ENCODE results near the gene TMCO4.
A peak's percentile ranks its signal among the peaks of the same experiment; 100 is the strongest.

TMCO4 gene

DNA sequence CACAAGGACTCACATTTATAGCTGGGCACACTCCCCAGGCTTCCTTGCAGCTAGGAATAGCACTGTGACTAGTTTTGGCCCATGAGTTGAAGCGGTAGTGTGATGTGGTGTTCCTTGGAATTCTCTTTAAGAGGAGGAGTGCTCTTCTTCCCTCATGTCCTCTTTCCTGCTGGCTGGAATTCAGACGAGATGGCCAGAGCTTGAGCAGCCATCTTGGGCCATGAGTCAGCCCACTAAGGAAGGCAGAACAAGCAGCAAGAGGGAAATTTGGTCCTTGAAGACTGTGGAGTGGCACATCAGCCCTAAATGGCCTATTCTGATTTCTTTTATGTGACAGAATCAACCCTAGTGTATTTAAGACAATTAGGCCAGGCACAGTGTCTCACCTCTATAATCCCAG lies 115.0 kb downstream of the TMCO4 start:
- DNase-seq (ENCODE audit: low read depth) = no peak

DNA sequence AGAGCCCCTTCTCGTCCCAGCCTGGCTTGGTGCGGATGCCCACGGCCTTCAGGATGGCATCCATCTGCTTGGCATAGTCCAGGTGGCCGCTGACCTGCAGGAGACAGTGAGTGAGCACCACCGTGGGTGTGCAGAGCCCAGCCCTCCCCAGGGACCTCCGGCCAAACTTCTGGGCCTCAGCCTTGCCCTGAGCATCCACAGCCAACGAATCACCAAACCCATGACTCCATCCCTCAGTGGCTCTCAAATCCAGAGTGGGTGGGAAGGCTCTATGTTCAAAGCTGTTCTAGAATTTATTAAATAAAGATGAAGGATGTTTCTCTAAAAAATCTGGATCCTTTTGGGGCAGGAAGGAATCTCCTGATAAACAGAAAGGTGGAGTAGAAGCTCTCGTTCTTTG lies 116.4 kb downstream of the TMCO4 start:
- no peak for DNase-seq (ENCODE audit: low read depth)

DNA sequence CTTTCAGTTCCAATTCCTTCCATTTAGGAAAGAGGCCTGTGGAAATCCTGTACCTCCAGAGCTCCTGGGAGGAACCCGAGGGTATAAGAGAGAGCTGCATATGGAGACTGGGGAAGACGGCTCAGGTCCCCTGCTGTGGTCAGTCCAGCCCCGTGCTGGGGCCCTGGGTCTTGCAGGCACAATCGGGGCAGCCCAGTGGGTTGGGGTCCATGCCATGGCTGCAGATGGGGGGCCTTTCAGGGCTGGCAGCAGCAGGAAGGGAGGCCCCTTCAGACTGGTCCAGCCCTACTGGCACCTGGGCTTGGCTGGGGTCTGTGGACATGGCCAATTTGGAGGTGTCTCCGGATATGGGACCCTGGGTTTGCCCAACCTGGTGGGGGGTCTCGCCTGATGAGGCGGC lies 116.8 kb downstream of the TMCO4 start:
- no peak for DNase-seq (ENCODE audit: low read depth)

DNA sequence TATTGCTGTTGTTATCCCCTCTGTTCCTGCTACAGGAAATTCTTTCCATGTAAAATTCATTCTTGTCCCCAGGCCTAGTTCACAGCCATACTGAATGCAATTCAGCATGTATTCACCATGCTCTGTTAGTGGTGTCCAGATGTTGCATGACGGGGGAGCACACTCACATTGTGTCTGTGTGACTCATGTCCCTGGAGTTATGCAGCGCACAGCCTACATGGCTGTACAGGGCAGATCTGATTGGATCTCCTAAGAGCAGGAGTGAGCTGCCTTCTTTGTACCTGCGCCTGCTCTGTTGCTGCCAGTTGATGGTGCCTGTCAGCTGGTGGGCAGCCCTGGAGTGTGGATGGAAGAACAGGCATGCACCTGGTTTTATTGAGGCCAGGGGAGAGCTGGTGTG lies 117.5 kb downstream of the TMCO4 start:
- DNase-seq (ENCODE audit: low read depth) = no peak

DNA sequence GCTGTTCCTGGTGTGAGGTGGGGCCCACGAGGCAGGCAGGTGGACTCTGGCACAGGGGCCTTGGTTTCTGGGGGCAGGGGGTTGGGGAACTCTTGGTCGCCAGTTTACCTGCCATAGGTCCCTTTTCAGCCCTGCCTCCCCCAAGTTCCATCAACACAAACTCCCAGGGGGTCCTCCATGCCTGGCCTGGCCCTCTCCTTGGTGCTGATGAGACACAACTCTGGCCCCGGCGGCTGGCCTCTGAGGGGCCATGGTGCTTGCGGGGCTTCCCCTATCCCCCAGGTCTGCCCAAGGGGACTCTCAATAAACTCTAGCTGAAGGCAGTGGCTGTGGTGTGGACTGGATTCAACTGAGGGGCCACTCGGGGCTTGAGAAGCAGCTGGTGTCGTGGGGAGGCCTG lies 119.1 kb downstream of the TMCO4 start:
- no peak for DNase-seq (ENCODE audit: low read depth)

DNA sequence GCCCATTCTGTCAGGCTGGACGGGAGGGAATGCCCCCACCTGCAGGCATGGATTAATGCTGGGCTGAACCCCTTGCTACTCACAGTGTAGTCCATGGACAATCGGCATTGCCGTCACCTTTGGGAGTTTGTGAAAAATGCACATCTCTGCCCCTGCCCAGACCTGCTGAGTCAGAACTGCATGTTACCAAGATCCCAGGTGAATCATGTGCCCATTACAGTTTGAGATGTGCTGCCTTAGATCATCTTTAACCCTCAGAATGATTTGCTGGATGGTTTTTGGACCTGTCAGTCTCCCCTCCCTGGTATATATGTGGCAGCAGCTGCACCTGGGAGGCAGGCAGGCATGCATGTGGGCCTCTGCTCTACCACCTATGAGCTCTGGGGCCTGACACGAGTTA lies 120.0 kb downstream of the TMCO4 start:
- DNase-seq (ENCODE audit: low read depth) = no peak

DNA sequence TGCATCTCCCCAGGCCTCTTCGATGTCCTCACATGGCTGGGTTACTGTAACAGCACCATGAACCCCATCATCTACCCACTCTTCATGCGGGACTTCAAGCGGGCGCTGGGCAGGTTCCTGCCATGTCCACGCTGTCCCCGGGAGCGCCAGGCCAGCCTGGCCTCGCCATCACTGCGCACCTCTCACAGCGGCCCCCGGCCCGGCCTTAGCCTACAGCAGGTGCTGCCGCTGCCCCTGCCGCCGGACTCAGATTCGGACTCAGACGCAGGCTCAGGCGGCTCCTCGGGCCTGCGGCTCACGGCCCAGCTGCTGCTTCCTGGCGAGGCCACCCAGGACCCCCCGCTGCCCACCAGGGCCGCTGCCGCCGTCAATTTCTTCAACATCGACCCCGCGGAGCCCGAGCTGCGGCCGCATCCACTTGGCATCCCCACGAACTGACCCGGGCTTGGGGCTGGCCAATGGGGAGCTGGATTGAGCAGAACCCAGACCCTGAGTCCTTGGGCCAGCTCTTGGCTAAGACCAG lies 120.7 kb downstream of the TMCO4 start:
- DNase-seq (ENCODE audit: low read depth) = no peak

DNA sequence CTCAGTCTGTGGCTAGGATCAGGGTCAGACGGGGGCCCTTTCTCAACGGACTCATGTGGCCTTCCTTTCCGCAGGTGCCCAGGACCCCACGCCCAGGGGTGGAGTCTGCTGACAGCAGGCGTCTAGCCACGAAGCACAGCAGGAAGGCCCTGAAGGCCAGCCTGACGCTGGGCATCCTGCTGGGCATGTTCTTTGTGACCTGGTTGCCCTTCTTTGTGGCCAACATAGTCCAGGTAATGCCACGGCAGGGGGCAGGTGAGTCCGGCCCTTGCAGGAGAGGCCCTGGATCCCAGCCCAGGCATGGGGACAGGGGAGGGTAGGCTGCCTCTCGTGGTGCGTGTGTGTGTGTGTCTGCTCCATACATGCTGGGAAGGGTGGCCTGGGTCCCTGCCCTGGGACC lies 121.2 kb downstream of the TMCO4 start:
- DNase-seq (ENCODE audit: low read depth) = no peak

DNA sequence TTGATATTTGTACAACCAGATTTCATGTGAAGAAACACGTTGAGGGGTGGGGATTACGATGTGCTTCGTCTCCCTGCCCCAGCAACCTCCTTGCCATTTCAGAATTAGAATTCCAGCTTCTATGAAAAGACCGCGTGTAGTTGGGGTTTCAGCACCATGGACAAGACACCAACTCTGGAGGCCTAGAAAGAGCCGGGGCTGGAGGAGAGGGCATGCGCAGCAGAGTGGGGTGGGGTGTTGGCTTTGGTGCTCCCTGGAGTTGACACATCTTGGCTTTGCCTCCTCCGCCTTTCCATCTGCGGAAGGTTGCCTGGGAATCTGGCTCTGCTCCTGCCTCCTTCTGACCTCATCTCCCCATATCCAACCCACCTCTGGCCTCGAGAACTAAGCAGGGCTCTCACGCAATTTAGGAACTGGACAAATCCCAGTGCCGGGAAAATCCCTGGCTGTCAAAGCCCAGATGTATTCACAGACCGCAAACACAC lies 123.2 kb downstream of the TMCO4 start:
- DNase-seq (ENCODE audit: low read depth) = no peak

DNA sequence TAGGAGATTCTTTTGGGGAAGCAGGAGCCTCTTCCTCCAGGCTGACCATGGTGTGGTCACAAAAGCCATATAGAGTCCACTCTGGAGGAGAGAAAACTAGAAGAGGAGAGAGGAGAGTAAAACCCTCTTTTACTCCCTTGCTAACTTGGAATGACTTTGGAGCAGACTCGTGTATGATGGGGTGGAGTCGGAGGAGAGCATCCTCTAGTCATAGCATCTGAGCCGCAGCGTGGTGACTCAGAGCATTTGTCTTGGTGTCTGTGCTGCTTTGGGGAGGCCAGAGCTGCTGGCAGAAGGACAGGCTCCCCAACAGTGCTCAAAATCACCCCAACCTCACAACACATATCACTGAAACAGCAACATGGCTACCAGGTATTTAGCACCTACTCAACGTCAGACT lies 123.9 kb downstream of the TMCO4 start:
- no peak for DNase-seq (ENCODE audit: low read depth)

DNA sequence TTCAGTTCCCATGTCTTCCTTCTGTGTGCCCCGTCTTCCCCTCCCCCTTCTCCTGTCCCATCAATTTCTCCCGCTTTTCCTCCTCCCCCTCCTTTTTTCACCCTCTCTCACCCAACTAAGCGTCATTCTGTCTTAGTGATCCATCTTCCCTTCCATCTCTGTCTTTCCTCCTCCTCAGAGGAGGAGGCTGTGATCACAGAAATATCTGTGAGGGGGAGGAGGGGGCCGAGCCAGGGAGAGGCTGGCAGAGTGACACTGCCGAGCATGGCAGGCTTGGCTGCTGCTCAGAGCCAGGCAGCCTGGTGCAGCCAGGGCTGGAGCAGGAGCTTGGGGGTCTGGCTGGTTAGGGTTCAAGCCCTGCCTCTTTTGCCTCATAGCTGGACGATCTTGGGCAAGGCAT lies 127.5 kb downstream of the TMCO4 start:
- no peak for DNase-seq (ENCODE audit: low read depth)

DNA sequence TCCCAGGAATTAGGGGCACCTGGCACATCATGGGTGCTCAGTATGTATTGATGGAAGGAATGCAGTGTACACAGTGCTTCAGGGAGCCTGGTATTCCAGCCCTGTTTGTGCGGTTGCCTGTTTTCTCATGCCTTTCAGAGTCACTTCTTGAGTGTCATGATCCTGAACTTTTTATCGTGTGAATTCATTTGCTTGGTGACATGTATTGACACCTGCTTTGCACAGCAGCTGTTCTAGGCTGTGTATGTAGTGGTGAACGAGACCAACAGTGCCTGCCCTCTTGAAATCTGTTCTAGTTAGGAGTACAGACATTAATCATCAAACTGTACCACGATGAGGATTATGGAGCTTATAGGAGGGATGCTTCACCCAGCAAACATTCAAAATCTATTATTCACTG lies 128.9 kb downstream of the TMCO4 start:
- DNase-seq (ENCODE audit: low read depth) = no peak

DNA sequence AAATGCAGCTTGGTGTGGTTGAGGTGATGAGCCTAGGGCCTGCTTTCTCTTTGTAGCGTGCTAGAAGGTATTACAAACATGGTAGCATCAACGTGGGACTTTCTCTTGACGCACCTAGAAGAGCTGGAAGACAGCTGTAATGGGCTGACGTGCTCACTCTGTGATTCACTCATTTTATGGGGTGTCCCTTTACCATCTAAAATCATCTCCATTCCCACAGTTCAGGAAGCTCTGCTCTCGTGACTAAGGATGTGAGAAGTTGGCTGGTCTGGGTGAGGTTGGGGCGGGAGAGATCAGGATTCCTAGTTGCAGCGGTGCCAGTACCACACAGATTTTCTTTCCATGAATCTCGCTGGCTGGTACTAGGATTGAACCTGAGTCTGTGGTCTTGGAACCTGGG lies 130.8 kb downstream of the TMCO4 start:
- DNase-seq (ENCODE audit: low read depth) = no peak

DNA sequence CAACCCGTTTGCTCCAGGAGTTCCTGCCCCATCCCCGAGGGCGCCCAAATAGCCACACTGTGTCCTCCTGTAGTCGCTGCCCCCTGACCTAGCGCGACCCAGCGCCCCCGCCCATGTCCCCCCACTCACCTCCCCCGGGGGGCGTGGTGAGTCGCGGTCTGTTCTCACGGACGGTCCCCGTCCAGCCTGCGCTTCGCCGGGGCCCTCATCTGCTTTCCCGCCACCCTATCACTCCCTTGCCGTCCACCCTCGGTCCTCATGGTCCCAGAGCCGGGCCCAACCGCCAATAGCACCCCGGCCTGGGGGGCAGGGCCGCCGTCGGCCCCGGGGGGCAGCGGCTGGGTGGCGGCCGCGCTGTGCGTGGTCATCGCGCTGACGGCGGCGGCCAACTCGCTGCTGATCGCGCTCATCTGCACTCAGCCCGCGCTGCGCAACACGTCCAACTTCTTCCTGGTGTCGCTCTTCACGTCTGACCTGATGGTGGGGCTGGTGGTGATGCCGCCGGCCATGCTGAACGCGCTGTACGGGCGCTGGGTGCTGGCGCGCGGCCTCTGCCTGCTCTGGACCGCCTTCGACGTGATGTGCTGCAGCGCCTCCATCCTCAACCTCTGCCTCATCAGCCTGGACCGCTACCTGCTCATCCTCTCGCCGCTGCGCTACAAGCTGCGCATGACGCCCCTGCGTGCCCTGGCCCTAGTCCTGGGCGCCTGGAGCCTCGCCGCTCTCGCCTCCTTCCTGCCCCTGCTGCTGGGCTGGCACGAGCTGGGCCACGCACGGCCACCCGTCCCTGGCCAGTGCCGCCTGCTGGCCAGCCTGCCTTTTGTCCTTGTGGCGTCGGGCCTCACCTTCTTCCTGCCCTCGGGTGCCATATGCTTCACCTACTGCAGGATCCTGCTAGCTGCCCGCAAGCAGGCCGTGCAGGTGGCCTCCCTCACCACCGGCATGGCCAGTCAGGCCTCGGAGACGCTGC lies 133.9 kb downstream of the TMCO4 start:
- DNase-seq (ENCODE audit: low read depth) = no peak

DNA sequence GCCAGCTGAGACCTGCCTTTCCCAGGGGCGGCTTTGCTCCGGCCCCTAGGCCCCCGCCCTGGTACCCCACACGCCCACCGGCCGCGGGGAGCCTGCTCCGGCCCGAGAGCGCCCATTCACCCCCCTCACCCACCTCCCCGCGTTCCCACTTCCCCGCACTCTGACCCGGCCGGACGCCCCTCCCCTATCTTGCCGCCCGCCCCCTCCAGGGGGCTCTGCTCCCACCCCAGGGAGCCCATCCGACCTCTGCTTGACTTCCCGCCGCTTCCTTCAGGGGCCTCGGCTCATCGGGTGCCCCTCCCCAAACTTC lies 134.6 kb downstream of the TMCO4 start:
- DNase-seq (ENCODE audit: low read depth) = no peak

DNA sequence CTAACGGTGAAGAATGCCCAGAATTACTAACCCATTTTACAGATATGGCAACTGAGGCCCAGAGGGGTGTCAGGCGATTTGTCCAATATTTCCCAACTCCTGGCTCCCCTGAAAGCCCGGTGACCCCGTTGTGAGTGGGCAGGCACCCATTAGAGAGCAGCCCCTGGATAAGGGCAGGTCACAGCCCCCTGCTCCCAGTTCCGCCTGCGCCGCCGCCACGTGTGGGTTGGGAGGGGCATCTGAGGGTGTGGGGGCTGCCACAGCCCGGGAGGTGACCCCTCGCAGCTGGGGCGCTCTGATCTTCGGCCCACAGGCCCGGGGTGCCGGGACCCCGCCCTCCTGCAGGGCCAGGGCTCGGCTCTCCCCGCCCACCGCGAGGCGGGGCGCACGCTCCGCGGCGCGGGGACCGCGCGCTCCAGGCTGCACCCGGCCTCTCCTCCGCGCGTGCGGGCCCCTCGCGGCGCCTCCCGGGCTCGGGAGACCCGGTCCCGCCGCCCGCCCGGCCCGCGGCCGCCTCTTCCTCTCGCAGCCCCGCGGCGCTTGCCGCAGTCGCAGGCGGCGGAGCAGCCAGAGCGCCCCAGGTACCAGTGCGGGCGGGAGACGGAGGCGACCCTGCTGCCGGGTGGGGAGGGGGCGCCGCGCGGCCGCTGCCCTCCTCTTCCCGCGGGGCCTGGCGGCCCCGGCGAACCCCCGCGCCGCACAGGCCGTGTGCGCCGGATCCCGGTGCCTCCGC lies 135.1 kb downstream of the TMCO4 start, which contains the start of gene HTR6:
Gene HTR6, plus strand, starts transcription at position 423 of the 733 bp plus-strand sequence. CDS start 879 bp downstream, outside the sequence.
- DNase-seq (ENCODE audit: low read depth) = no peak

DNA sequence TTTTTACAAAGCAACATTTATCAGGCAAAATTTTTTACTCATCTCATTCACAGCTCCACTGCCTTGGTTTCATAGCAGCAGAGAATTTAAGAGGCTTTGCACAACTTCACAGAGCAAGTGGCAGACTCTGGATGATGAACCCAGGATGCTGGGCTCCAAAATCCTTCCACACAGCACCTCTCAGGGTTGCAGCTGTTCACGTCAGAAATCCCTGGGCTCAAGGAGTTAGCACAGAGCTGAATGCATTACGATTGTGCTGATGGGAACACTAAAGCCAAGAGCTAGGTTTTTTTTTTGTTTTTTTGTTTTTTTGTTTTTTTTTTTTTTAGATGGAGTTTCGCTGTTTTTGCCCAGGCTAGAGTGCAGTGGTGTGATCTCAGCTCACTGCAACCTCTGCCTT lies 137.4 kb downstream of the TMCO4 start:
- no peak for DNase-seq (ENCODE audit: low read depth)

DNA sequence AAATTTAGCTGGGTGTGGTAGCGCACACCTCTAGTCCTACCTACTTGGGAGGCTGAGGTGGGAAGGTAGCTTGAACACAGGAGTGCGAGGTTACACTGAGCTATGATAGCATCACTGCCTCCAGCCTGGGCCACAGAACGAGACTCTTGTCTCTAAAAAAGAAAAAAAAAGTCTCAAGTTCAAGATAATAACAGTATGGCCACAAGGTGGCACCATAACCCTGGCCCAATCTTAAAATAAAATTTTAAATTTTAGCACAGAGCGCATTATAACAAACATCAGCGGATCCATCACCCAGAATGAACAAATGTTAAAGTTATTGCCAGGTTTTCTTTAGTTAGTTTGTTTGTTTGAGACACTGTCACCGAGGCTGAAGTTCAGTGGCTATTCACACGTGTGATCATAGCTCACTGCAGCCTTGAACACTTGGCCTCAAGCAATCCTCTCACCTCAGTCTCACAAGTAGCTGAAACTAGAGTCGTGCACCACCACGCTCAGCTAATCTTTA lies 137.9 kb downstream of the TMCO4 start:
- DNase-seq (ENCODE audit: low read depth) = peak; percentile 44

DNA sequence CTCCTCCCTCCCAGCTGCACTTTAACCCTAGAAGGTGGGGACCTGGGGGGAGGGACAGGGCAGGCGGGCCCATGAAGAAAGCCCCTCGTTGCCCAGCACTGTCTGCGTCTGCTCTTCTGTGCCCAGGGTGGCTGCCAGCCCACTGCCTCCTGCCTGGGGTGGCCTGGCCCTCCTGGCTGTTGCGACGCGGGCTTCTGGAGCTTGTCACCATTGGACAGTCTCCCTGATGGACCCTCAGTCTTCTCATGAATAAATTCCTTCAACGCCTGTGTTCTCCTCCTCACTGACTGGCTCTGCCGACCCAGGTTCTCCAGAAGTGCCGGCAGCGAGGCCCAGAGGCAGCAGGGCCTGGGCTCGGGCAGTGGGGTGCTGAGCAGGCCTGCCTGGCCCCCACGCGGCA lies 141.5 kb downstream of the TMCO4 start:
- no peak for DNase-seq (ENCODE audit: low read depth)

DNA sequence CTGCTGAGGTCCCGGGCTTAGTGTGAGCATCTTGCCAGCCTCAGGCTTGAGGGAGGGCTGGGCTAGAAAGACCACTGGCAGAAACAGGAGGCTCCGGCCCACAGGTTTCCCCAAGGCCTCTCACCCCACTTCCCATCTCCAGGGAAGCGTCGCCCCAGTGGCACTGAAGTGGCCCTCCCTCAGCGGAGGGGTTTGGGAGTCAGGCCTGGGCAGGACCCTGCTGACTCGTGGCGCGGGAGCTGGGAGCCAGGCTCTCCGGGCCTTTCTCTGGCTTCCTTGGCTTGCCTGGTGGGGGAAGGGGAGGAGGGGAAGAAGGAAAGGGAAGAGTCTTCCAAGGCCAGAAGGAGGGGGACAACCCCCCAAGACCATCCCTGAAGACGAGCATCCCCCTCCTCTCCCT lies 142.2 kb downstream of the TMCO4 start:
- no peak for DNase-seq (ENCODE audit: low read depth)

DNA sequence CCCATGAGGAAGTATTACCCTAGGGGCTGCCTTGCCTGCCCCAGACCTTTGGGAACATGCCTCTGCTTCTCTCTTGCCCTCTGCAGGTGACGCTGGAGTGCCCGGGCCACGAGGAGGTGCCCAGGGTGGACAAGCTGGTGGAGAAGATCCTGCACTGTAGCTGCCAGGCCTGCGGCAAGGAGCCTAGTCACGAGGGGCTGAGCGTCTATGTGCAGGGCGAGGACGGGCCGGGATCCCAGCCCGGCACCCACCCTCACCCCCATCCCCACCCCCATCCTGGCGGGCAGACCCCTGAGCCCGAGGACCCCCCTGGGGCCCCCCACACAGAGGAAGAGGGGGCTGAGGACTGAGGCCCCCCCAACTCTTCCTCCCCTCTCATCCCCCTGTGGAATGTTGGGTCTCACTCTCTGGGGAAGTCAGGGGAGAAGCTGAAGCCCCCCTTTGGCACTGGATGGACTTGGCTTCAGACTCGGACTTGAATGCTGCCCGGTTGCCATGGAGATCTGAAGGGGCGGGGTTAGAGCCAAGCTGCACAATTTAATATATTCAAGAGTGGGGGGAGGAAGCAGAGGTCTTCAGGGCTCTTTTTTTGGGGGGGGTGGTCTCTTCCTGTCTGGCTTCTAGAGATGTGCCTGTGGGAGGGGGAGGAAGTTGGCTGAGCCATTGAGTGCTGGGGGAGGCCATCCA lies 142.8 kb downstream of the TMCO4 start:
- DNase-seq (ENCODE audit: low read depth) = no peak

DNA sequence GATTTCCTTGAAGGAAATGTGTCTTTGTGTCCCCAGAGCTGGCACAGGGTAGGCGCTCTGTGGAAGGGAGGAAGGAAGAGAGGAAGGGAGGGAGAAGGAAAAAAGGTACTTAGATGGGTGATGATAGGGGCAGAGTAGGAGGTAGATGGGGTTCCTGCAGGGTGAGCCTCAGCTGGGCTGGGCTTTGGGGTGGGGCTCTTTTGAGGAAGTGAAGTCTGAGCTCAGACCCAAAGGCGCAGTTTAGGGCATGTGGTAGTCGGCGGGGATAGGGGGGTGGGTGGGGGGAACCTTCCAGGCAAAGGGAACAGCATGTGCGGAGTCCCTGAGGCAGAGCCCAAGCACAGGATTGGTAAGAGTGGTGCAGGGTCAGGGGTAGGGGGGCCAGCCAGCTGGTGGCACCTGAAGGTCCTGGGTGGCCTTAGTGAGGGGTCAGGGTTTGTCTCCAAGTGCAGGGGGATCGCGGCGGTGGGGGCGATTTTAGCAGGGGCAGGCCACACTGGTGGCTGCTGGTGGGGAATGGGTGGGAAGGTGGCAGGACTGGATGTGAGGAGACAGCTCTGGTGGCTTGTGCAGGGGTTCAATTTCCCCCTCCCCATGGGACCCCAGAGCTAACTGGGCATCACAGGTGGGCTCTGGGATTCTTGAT lies 143.5 kb downstream of the TMCO4 start:
- DNase-seq (ENCODE audit: low read depth) = no peak
